NB4 (cell line): ENCODE data around the gene STAB2.

ENCODE experiments used
- DNase-seq: peaks from one replicate; pipeline ENCODE4 v3.0.0; 2010; ENCODE audit warnings: low read depth
- H3K4me3 ChIP-seq: one replicate; pipeline ENCODE4 v1.5.1; 2011; ENCODE audit warnings: mild to moderate bottlenecking, low read depth, low read length, moderate library complexity
- CTCF ChIP-seq: IDR thresholded peaks from one replicate; pipeline ENCODE4 v1.5.1; 2012; ENCODE audit warnings: low read depth, low read length
- MAX ChIP-seq: IDR thresholded peaks from 2 replicates; pipeline ENCODE4 v1.6.1; 2011; ENCODE audit warnings: low read depth, low read length
- MYC ChIP-seq: IDR thresholded peaks from 2 replicates; pipeline ENCODE4 v1.6.1; 2011; ENCODE audit warnings: low read depth, low read length
- POLR2A ChIP-seq: IDR thresholded peaks from 2 replicates; pipeline ENCODE4 v1.6.1; 2011; ENCODE audit warnings: mild to moderate bottlenecking; ENCODE audit not compliant: insufficient read length; ENCODE audit errors: extremely low read depth

Gene STAB2

GRCh38 chr12:103656291-103656690 lies 69.2 kb downstream of the STAB2 start:
- no peak for DNase-seq
- no peak for TF ChIP-seq CTCF
- TF ChIP-seq POLR2A = no peak
- no peak for TF ChIP-seq MAX
- TF ChIP-seq MYC = no peak
- no peak overlapping the region for H3K4me3 ChIP-seq

GRCh38 chr12:103657331-103657730 lies 70.3 kb downstream of the STAB2 start:
- DNase-seq = no peak
- no peak for TF ChIP-seq MAX
- no peak for TF ChIP-seq POLR2A
- no peak for TF ChIP-seq CTCF
- no peak for TF ChIP-seq MYC
- H3K4me3 ChIP-seq = no peak overlapping the region

- TF ChIP-seq CTCF (no peak), MYC (no peak), POLR2A (no peak), MAX (no peak)
- H3K4me3 ChIP-seq = no peak overlapping the region
- no peak for DNase-seq
These were observed 77.6 kb downstream of the STAB2 start for GRCh38 chr12:103664626-103665025.

- TF ChIP-seq CTCF = no peak
- TF ChIP-seq MAX = no peak
- TF ChIP-seq MYC = no peak
- TF ChIP-seq POLR2A = no peak
- no peak for DNase-seq
- no peak overlapping the region for H3K4me3 ChIP-seq
These were observed 78.9 kb downstream of the STAB2 start for GRCh38 chr12:103665971-103666370.

GRCh38 chr12:103667125-103667524 lies 80.1 kb downstream of the STAB2 start:
- no peak for TF ChIP-seq MAX
- no peak overlapping the region for H3K4me3 ChIP-seq
- DNase-seq = no peak

GRCh38 chr12:103668520-103668919 lies 81.4 kb downstream of the STAB2 start:
- no peak for DNase-seq
- no peak overlapping the region for H3K4me3 ChIP-seq
- TF ChIP-seq POLR2A = no peak
- TF ChIP-seq MAX = no peak
- TF ChIP-seq MYC = no peak
- no peak for TF ChIP-seq CTCF
